ENCODE data around the gene MCU. TPM values are rescaled to one million over a fixed set of nuclear protein-coding genes. Genes with fewer than 3 reads are reported as not detected.

MCU gene
- total and polyA plus RNA-seq, 10 of the 15 experiments (the other 5 are each of a cell fraction or from before 2014, with no cell fraction given) = 5.1 to 49.1 (median 17.9) TPM

DNA sequence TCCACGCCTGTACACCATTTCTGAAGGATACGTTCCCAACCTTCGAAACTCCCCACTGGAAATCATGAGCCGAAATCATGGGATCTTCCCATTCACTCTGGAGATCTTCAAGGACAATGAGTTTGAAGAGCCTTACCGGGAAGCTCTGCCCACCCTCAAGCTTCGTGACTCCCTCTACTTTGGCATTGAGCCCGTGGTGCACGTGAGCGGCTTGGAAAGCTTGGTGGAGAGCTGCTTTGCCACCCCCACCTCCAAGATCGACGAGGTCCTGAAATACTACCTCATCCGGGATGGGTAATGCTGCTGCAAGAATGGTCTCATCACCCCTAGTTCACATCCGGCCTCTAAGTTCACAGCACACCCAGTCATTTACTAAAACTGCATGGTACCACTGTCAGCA, 232.4 kb downstream of the MCU start:
- H3K79me2 ChIP-seq (ENCODE audit: control insufficient read depth, insufficient read depth, low read length) = no peaks in the 10 kb centered on the region
- ATAC-seq (no peak), FAIRE-seq (no peak), DNase-seq (ENCODE audit: low read depth, low spot score) (no peak)
- SMC1A ChIA-PET (ENCODE audit: uncharacterized antibody, unreplicated experiment) = no interaction called here
- TF ChIP-seq, protein P1, sequence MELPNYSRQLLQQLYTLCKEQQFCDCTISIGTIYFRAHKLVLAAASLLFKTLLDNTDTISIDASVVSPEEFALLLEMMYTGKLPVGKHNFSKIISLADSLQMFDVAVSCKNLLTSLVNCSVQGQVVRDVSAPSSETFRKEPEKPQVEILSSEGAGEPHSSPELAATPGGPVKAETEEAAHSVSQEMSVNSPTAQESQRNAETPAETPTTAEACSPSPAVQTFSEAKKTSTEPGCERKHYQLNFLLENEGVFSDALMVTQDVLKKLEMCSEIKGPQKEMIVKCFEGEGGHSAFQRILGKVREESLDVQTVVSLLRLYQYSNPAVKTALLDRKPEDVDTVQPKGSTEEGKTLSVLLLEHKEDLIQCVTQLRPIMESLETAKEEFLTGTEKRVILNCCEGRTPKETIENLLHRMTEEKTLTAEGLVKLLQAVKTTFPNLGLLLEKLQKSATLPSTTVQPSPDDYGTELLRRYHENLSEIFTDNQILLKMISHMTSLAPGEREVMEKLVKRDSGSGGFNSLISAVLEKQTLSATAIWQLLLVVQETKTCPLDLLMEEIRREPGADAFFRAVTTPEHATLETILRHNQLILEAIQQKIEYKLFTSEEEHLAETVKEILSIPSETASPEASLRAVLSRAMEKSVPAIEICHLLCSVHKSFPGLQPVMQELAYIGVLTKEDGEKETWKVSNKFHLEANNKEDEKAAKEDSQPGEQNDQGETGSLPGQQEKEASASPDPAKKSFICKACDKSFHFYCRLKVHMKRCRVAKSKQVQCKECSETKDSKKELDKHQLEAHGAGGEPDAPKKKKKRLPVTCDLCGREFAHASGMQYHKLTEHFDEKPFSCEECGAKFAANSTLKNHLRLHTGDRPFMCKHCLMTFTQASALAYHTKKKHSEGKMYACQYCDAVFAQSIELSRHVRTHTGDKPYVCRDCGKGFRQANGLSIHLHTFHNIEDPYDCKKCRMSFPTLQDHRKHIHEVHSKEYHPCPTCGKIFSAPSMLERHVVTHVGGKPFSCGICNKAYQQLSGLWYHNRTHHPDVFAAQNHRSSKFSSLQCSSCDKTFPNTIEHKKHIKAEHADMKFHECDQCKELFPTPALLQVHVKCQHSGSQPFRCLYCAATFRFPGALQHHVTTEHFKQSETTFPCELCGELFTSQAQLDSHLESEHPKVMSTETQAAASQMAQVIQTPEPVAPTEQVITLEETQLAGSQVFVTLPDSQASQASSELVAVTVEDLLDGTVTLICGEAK (IDR thresholded peaks at IDR 0.05; ENCODE audit: borderline replicate concordance) = no peak
- TF ChIP-seq, protein P2, sequence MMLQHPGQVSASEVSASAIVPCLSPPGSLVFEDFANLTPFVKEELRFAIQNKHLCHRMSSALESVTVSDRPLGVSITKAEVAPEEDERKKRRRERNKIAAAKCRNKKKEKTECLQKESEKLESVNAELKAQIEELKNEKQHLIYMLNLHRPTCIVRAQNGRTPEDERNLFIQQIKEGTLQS (IDR thresholded peaks at IDR 0.05; ENCODE audit: borderline replicate concordance, extremely low read depth, low read depth, low read length) = no peak
- TF ChIP-seq POLR2AphosphoS2 (IDR thresholded peaks at IDR 0.05; ENCODE audit: low read depth, low read length) (no peak), ZNF622 (IDR thresholded peaks at IDR 0.05) (no peak), SIX5 (IDR thresholded peaks at IDR 0.05; ENCODE audit: low read depth, low read length, severe bottlenecking) (no peak), RELA (IDR thresholded peaks at IDR 0.05; ENCODE audit: borderline replicate concordance, partially characterized antibody) (no peak)
- no peaks in the 10 kb centered on the region for H4K20me1 ChIP-seq (ENCODE audit: control insufficient read depth, insufficient read depth)
- no TSS peak for BruUV-seq (replicated peaks)
- 63% methylated on average over 13 of the region's 13 CpGs for WGBS (ENCODE audit: insufficient coverage, insufficient replicate concordance, low lambda C conversion rate, missing lambda C conversion rate)
- H3K27ac ChIP-seq (ENCODE audit: control insufficient read depth, insufficient read depth) = no peak overlapping the region
- no peak overlapping the region for H3K4me2 ChIP-seq (ENCODE audit: control insufficient read depth, insufficient read depth)
- CTCF ChIA-PET = no interaction called here
- no peak overlapping the region for H3K9ac ChIP-seq (ENCODE audit: control insufficient read depth, insufficient read depth, low read length)
- H2AFZ ChIP-seq (ENCODE audit: control insufficient read depth, low read depth, low read length) = no peak overlapping the region
- RAD21 ChIA-PET (ENCODE audit: unreplicated experiment) = no interaction called here
- no peaks in the 10 kb centered on the region for H3K9me3 ChIP-seq (replicated peaks; ENCODE audit: control insufficient read depth, insufficient read depth, low read length)
- intact Hi-C loops (cut with micrococcal nuclease; ENCODE audit: unreplicated experiment) = no loop called here
- no peak overlapping the region for H3K4me3 ChIP-seq
- POLR2A ChIA-PET = no interaction called here
- in situ Hi-C loops (cut with MboI) = no loop called here
- H3K27me3 ChIP-seq (replicated peaks in 1 of 2; ENCODE audit: control insufficient read depth in 2 of 2, insufficient read depth in 2 of 2, low read length in 1 of 2) = no peaks in the 10 kb centered on the region
- no peaks in the 10 kb centered on the region for H3K4me1 ChIP-seq (ENCODE audit: control insufficient read depth, insufficient read depth, low read length)
- no peaks in the 10 kb centered on the region for H3K36me3 ChIP-seq (ENCODE audit: control insufficient read depth in 2 of 2, insufficient read depth in 2 of 2, low read length in 1 of 2)

All from GM12878 (cell line).